Endothelial cell of umbilical vein (primary cell): ENCODE results near the gene ADH6. TPM values are rescaled to one million over a fixed set of nuclear protein-coding genes. Genes with fewer than 3 reads are reported as not detected.

ENCODE experiments used
- BruUV-seq: library from RNA; stranded (reverse); fragments of 400-500 nt; replicated peaks from 2 replicates; lab custom pipeline; 2021; lab: Mats Ljungman, UMichigan
- CTCF ChIA-PET: fragments of 300-600, 350-600 bp; sonication (Branson Sonifier 250); formaldehyde crosslinking; loops from one replicate; lab custom pipeline; 2021; ENCODE audit warnings: antibody characterized with exemption, inconsistent platforms; lab: Charles Lee
- POLR2A ChIA-PET: fragments of 300-600, 350-600 bp; sonication (Branson Sonifier 250); formaldehyde crosslinking; loops from one replicate; lab custom pipeline; 2021; ENCODE audit warnings: antibody characterized with exemption, inconsistent platforms; lab: Charles Lee
- DNase-seq: peaks from one replicate; pipeline ENCODE4 v3.0.0-alpha.2; 2011; ENCODE audit warnings: low read depth, low spot score
- FAIRE-seq: peaks from 2 replicates; lab custom pipeline; 2011; peaks lifted over from hg19 to GRCh38; lab: Jason Lieb, UNC
- H2AFZ ChIP-seq: 2 replicates; pipeline ENCODE4 v1.6.0; 2012; ENCODE audit warnings: low read depth, low read length, control low read depth, inconsistent platforms
- H3K27ac ChIP-seq: 2 replicates; pipeline ENCODE4 v1.5.1; 2011; ENCODE audit warnings: low read depth, mild to moderate bottlenecking, control low read depth, low read length, moderate library complexity; ENCODE audit not compliant: insufficient read depth
- H3K27me3 ChIP-seq, 2 experiments: 2 replicates each; pipeline versions ENCODE4 v1.6.0 to v1.6.1; 2011; ENCODE audit warnings: low read length in 2 of 2, mixed read lengths in 1 of 2; ENCODE audit not compliant: control insufficient read depth in 2 of 2, insufficient read depth in 2 of 2
- H3K36me3 ChIP-seq, 2 experiments: 2 replicates in 1 of 2; 3 replicates in 1 of 2; pipeline ENCODE4 v1.5.1; 2011; ENCODE audit warnings: low read length in 2 of 2, mild to moderate bottlenecking in 1 of 2, moderate library complexity in 1 of 2; ENCODE audit not compliant: control insufficient read depth in 2 of 2, insufficient read depth in 2 of 2; ENCODE audit errors: extremely low read depth in 1 of 2
- H3K4me1 ChIP-seq: 3 replicates; pipeline ENCODE4 v1.5.1; 2011; ENCODE audit warnings: mild to moderate bottlenecking, low read length; ENCODE audit not compliant: control insufficient read depth, insufficient read depth; ENCODE audit errors: extremely low read depth
- H3K4me2 ChIP-seq: 2 replicates; pipeline ENCODE4 v1.6.1; 2011; ENCODE audit warnings: low read length, control low read depth, mixed read lengths; ENCODE audit not compliant: insufficient read depth
- H3K4me3 ChIP-seq, 3 experiments: fragments of 200-600 bp in 1 of 3; sonication (generic), shearing (Covaris generic) in 1 of 3; replicated peaks in 1 of 3; 2 replicates each; pipeline ENCODE4 v1.5.1; 2011 to 2016; ENCODE audit warnings: control low read depth in 3 of 3, low read length in 3 of 3, mild to moderate bottlenecking in 2 of 3, inconsistent platforms in 1 of 3, low read depth in 1 of 3, moderate library complexity in 1 of 3; ENCODE audit not compliant: insufficient read depth in 1 of 3
- H3K79me2 ChIP-seq: 2 replicates; pipeline ENCODE4 v1.6.0; 2012; ENCODE audit warnings: low read length, inconsistent platforms; ENCODE audit not compliant: control insufficient read depth, insufficient read depth
- H3K9ac ChIP-seq: replicated peaks from 2 replicates; pipeline ENCODE3; 2011; ENCODE audit warnings: low read length, control low read depth; ENCODE audit not compliant: insufficient read depth; ENCODE audit errors: extremely low read depth
- H3K9me1 ChIP-seq: replicated peaks from 3 replicates; pipeline ENCODE4 v1.6.0; 2011; ENCODE audit warnings: mild to moderate bottlenecking, low read length; ENCODE audit not compliant: control insufficient read depth, insufficient read depth; ENCODE audit errors: extremely low read depth
- H3K9me3 ChIP-seq: replicated peaks from 2 replicates; pipeline ENCODE4 v1.5.1; 2012; ENCODE audit warnings: low read length, inconsistent platforms; ENCODE audit not compliant: control insufficient read depth, insufficient read depth
- H4K20me1 ChIP-seq: replicated peaks from 2 replicates; pipeline ENCODE3; 2011; ENCODE audit warnings: mild to moderate bottlenecking, low read length; ENCODE audit not compliant: control insufficient read depth, insufficient read depth; ENCODE audit errors: extremely low read depth
- CTCF ChIP-seq, 2 donors: IDR thresholded peaks; 1 replicate in 1 of 2; 2 replicates in 1 of 2; pipeline ENCODE4 v1.5.1; 2011; ENCODE audit warnings: low read length in 2 of 2, mild to moderate bottlenecking in 2 of 2, moderate library complexity in 2 of 2, control low read depth in 1 of 2, inconsistent platforms in 1 of 2, low read depth in 1 of 2; ENCODE audit not compliant: insufficient read depth in 1 of 2; ENCODE audit errors: extremely low read depth in 1 of 2
- EZH2 ChIP-seq: IDR thresholded peaks from 2 replicates; pipeline ENCODE4 v1.6.1; 2012; ENCODE audit warnings: borderline replicate concordance, low read depth, mild to moderate bottlenecking, moderate library complexity, low read length, inconsistent platforms; ENCODE audit not compliant: severe bottlenecking
- FOS ChIP-seq: IDR thresholded peaks from 2 replicates; pipeline ENCODE4 v1.6.1; 2011; ENCODE audit warnings: mild to moderate bottlenecking, low read length, moderate library complexity, borderline replicate concordance; ENCODE audit not compliant: insufficient read depth
- GATA2 ChIP-seq: IDR thresholded peaks from 2 replicates; pipeline ENCODE4 v1.7.0; 2011; ENCODE audit warnings: low read depth, mild to moderate bottlenecking, moderate library complexity, mixed read lengths, low read length; ENCODE audit not compliant: insufficient read length, insufficient read depth
- JUN ChIP-seq: IDR thresholded peaks from 2 replicates; pipeline ENCODE4 v1.6.1; 2011; ENCODE audit warnings: borderline replicate concordance, low read depth; ENCODE audit not compliant: insufficient read length, insufficient read depth
- MAX ChIP-seq: IDR thresholded peaks from 2 replicates; pipeline ENCODE4 v1.6.1; 2011; ENCODE audit not compliant: insufficient read depth, insufficient read length
- MYC ChIP-seq: IDR thresholded peaks from one replicate; pipeline ENCODE4 v1.6.1; 2011; ENCODE audit warnings: mild to moderate bottlenecking, low read depth, low read length
- POLR2A ChIP-seq: IDR thresholded peaks from 2 replicates; pipeline ENCODE4 v1.6.1; 2012; ENCODE audit warnings: low read depth, mild to moderate bottlenecking, control low read depth, low read length
- POLR2AphosphoS5 ChIP-seq: IDR thresholded peaks from 2 replicates; pipeline ENCODE4 v1.6.1; 2012; ENCODE audit warnings: low read depth, mild to moderate bottlenecking, control low read depth, low read length, moderate library complexity; ENCODE audit not compliant: insufficient read depth
- dilution Hi-C: fragments of 300-500 bp; cut with MboI; formaldehyde crosslinking; loops from one replicate; pipeline ENCODE4 v1.15.0; 2019; ENCODE audit warnings: low sequenced_read_pairs; ENCODE audit not compliant: extremely low pct_ligation_motif_present
- intact Hi-C: fragments of 100-400 bp; cut with micrococcal nuclease; formaldehyde crosslinking; loops from one replicate; pipeline ENCODE4 v1.10.0; 2022
- polyA plus RNA-seq, 4 experiments: library from polyadenylated mRNA; depleted of rRNA in 3 of 4; stranded (reverse) in 3 of 4; unstranded in 1 of 4; fragments of >200 nt; gene quantifications; 2 replicates each; pipeline versions ENCODE4 v1.2.1 to v1.2.3, GENCODE V29; 2011 to 2012; ENCODE audit warnings: missing spikeins in 1 of 4
- total RNA-seq: library from RNA; stranded (reverse); gene quantifications from 2 replicates; pipeline ENCODE4 v1.2.3, GENCODE V29; 2021

ADH6 gene
- total and polyA plus RNA-seq, 2 donors (not counting 3 experiments of a cell fraction or from before 2014, with no cell fraction given) = not detected

GRCh38 chr4:99235955-99236354, 16.9 kb upstream of the ADH6 start:
- intact Hi-C loops (no loop called here), dilution Hi-C loops (no loop called here)
- Histone ChIP-seq H3K79me2 (no peaks in the 10 kb centered on the region), H3K36me3 (no peaks in the 10 kb centered on the region), H3K9ac (no peak overlapping the region), H3K4me2 (no peak overlapping the region), H3K4me3 (no peak overlapping the region), H3K27ac (no peak overlapping the region), H3K4me1 (no peaks in the 10 kb centered on the region), H3K27me3 (no peaks in the 10 kb centered on the region), H3K9me3 (no peaks in the 10 kb centered on the region), H4K20me1 (no peaks in the 10 kb centered on the region), H2AFZ (no peak overlapping the region), H3K9me1 (no peaks in the 10 kb centered on the region)
- ChIA-PET POLR2A (no interaction called here), CTCF (no interaction called here)
- FAIRE-seq (no peak), DNase-seq (no peak)
- BruUV-seq = no TSS peak
- TF ChIP-seq GATA2 = no peak
- no peak for TF ChIP-seq CTCF (IDR thresholded peaks at IDR 0.05; ENCODE audit: extremely low read depth in 1 of 2, insufficient read depth in 1 of 2, low read depth in 1 of 2, low read length in 2 of 2)
- no peak for TF ChIP-seq POLR2A
- TF ChIP-seq EZH2 = no peak
- TF ChIP-seq POLR2AphosphoS5 = no peak
- TF ChIP-seq MAX = no peak
- no peak for TF ChIP-seq MYC
- TF ChIP-seq FOS = no peak
- TF ChIP-seq JUN = no peak
